Raji (cell line): ENCODE results near the gene THSD4.

Source experiments
- POLR2A ChIP-seq: IDR thresholded peaks from 2 replicates; pipeline ENCODE4 v1.6.1; 2011; ENCODE audit warnings: low read depth, low read length, control low read depth; ENCODE audit not compliant: insufficient read depth

The THSD4 gene

GRCh38 chr15:71149646-71150557, 34.6 kb downstream of the THSD4 start:
- TF ChIP-seq POLR2A: no peak

- no peak for TF ChIP-seq POLR2A
These were observed 35.8 kb downstream of the THSD4 start for GRCh38 chr15:71151081-71151480.

GRCh38 chr15:71152542-71152941, 37.3 kb downstream of the THSD4 start:
- no peak for TF ChIP-seq POLR2A

GRCh38 chr15:71153823-71154524, 38.7 kb downstream of the THSD4 start:
- TF ChIP-seq POLR2A: no peak

GRCh38 chr15:71154607-71155200, 39.4 kb downstream of the THSD4 start:
- TF ChIP-seq POLR2A: no peak

GRCh38 chr15:71155534-71155933, 40.3 kb downstream of the THSD4 start:
- TF ChIP-seq POLR2A: no peak

- TF ChIP-seq POLR2A: no peak
These were observed 45.7 kb downstream of the THSD4 start for GRCh38 chr15:71160976-71161375.

- TF ChIP-seq POLR2A: no peak
These were observed 47.0 kb downstream of the THSD4 start for GRCh38 chr15:71162309-71162708.

GRCh38 chr15:71167445-71168165, 52.3 kb downstream of the THSD4 start:
- TF ChIP-seq POLR2A: no peak

GRCh38 chr15:71168166-71168834, 53.0 kb downstream of the THSD4 start:
- no peak for TF ChIP-seq POLR2A

- TF ChIP-seq POLR2A: no peak
These were observed 54.9 kb downstream of the THSD4 start for GRCh38 chr15:71170163-71170562.

- TF ChIP-seq POLR2A: no peak
These were observed 55.9 kb downstream of the THSD4 start for GRCh38 chr15:71171195-71171594.

GRCh38 chr15:71180986-71181853, 65.9 kb downstream of the THSD4 start:
- no peak for TF ChIP-seq POLR2A

- no peak for TF ChIP-seq POLR2A
These were observed 67.3 kb downstream of the THSD4 start for GRCh38 chr15:71182522-71182921.

GRCh38 chr15:71183063-71183462, 67.8 kb downstream of the THSD4 start:
- TF ChIP-seq POLR2A: no peak
